ENCODE data around the gene ZNF497.
"Not testable (repeated sequence)": the region's sequence is repeated elsewhere in the genome, so short reads cannot be mapped to it uniquely, and the experiment has no call there.

Gene ZNF497

DNA sequence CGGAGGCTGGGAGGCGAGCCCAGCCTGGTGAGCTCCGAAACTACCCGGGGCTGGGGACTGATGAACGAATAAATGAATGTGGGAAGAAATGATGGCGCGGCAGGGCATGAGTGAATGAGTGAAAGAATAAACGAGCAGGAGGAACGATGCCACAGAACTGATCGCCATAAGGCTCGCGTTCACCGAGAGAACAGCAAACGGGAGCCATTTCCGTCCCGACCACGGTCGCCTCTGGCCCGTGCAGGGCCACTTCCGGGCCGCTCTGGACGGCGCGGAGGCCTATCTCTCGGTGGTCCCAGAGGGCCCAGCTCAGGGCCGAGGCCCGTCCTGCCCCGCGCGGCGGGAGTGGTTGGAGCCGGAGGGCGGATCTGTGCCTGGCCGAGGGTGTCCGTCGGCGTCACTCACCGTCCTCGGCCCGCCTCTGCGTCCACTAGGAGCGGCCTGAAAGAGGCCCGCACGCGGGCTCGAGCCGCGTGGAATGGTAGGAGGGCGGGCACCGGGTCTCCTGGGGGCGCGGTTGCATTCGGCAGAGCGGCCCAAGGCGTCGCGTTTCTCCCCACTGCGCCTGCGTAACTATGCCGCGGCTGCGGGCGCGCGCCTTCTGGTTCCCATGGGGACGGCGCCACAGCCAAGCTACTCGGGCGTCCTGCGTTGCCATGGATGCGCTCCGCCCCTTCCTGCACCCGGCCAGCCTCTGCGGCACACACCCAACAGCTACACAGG is at the start of gene ZNF497:
TSS of gene ZNF497 (minus strand) at position 480 of the 723 bp plus-strand sequence. CDS start 5,116 bp downstream, outside the sequence.
- in situ Hi-C loops (cut with HindIII; ENCODE audit: low sequenced_read_pairs): no loop called here

DNA sequence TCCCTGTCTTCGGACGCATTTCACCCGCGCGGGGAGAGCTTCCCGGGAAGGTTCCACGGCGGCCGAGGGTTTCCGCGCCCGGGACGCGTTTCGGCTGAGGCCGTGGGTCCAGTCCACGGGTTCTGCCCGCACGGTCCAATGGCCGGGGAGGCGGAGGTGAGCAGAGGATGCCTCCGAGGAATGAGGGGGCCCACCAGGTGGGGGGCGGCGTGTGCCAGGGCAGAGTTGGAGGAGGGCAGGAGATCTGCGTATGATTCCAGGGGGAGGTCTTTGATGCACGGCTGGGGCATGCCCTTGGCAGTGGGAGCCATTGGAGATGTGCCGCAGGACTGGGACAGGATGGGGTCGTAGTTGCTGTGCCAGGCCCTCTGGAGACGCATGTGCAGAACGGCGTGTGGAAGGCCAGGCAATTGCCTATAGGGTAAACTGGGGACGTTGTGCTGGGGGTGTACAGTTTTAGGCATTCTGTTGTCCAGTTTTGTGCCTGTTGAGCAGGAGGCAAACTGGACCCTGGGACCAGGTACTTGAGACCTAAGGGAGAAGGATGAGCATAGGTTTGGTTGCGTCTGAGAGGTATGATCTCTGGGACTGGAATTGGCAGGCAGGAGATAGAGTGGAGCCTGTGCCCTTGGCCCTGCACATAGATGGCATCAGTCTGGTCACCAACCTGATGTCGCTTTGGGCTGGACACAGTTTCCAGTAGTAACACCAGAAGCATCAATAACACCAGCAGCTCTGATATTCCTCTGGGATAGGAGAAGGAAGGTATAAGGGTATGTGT is 46.6 kb upstream of the ZNF497 start:
- in situ Hi-C loops (cut with HindIII; ENCODE audit: low sequenced_read_pairs): no loop called here

DNA sequence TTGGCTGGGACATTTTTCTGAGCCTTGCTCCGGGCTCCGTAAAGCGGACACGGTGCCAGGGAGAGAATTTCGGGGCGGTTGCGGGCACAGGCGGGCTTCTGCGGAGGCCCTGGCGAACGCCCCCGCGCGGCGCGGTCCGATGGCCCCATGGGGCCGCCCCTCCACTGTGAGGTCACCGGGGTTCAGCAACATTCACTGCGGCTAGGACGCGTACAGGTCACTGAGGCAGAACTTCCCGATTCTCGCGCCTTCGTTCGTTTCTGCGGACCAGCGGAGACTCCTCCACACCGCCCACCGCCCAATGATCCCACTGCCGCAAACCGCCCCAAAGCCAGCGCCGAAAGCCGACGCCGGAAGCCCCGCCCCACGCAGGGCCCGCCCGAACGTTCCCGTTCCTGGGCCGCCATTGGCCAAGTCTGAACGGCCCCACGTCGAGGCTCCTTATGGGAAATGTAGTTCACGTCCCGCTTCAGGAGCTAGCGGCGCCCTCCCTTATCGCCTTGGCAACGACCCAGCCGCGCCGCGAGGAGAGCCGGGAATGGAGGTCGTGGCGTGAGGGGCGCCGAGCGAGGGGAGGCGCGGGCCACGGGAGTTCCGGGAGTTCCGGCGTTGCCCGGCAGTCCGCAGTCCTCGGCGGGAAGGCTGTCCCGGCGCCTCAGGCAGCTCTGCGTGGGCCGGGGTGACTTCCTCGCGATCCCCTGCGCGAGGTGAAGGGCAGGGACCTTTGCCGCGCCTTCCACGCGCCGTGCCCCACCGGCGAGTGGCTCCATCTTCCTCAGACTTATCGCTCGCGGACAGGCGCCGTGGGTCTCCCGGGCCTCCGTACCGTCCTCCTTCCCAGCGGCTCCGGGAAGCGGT is 45.8 kb upstream of the ZNF497 start, which contains the start of gene ZNF584:
TSS of gene ZNF584 (plus strand) at position 498 of the 858 bp plus-strand sequence. CDS start 499 bp downstream, outside the sequence.
- in situ Hi-C loops (cut with HindIII; ENCODE audit: low sequenced_read_pairs): no loop called here

DNA sequence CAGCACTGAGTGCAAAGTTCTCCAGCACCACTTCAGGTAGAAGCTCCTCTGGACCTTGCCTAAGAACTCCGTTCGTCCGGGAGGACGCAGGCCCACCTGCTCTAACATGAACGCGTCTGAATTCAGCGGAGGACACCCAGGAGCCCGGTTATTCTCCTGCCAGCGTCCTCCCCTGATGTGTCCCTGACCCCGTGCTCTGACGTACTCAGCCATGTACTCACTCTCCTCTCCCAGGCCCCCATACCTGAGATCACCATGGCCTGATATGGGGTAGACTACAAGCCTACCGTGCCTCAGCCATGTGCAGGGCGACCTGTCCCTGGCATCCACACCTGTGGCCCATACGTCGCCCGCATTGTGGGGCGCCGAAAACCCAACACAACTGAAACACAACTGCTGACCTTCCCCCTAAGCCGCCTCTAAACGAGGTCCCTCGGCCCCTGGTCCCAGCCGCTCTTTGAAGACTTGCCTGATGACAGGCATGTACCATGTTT is 45.2 kb upstream of the ZNF497 start:
- in situ Hi-C loops (cut with HindIII; ENCODE audit: low sequenced_read_pairs): no loop called here

DNA sequence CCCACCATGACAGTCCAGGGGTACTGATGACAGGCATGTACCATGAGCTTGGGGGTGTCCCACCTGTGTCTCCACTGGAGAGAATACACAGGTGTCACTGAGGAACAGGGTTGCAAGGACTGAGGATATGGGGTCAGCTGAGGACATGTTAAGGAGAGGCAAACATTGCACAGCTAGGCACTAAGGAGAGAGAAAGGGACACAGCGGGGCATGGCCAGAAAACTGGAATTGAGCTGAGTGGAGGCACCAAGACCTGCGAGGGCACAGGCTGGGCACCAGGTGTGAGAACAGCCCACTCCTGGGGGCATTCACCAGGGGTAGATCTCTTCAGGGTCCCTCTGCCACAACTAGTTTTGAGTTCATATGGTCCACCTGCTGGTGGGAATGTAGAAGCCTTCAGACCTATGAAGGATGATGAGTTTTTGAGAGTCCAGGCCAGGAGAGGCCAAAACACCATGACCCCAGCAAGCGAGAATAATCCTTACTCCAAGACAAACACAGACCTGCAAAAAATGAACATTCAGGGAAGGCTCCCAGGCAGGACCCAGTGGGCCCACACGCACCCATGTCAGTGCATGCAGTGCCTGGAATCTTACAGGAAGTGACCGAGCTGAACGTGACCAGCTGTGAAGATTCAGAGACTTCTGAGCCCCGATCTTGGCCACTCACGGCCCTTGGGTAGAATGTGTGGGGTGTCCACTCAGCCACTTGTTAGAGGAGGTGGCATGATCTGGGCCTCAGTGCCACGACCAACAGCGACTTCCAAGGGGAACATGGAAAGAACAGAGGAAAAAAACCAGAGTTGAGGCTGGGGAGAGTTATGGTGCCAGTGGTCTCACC is 44.5 kb upstream of the ZNF497 start:
- in situ Hi-C loops (cut with HindIII; ENCODE audit: low sequenced_read_pairs): no loop called here

DNA sequence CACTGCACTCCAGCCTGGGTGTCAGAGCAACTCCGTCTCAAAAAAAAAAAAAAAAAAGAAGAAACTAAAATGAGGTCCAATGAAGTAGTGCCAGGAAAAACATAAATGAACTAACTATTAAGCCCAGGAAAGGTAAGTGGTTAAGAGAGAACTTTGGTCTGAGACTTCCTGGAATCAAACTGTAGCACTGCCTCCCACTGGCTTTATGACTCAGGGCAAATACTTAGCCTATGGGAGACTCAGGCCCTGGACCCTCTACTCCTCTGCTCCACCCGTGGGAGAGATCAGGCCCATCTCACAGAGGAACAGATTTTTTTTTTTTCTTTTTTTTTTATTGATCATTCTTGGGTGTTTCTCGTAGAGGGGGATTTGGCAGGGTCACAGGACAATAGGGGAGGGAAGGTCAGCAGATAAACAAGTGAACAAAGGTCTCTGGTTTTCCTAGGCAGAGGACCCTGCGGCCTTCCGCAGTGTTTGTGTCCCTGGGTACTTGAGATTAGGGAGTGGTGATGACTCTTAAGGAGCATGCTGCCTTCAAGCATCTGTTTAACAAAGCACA is 41.4 kb upstream of the ZNF497 start:
- in situ Hi-C loops (cut with HindIII; ENCODE audit: low sequenced_read_pairs): not testable (repeated sequence)

DNA sequence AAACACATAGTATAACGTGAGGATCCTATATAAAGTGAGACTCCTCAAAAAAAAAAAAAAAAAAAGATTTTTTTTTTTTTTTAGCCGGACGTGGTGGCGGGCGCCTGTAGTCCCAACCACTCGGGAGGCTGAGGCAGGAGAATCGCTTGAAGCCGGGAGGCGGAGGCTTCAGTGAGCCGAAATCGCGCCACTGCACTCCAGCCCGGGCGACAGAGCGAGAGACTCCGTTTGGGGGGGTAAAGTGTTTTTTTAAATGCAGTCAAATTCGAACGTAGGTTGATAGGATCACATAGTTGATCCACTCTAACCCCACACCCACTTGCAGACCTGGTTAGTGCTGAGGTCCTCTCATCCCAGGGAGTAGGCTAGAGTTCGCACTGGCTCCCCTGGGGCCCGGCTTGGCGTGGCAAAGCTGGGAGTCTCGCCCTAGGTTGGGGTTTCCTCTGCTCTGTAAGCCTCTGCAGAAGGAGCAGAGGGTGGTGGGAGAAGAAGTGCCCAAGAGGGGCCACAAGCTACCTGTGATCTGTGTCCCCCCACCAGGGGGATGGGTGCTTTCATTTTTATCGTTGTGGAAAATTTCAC is 39.4 kb upstream of the ZNF497 start:
- in situ Hi-C loops (cut with HindIII; ENCODE audit: low sequenced_read_pairs): no loop called here

DNA sequence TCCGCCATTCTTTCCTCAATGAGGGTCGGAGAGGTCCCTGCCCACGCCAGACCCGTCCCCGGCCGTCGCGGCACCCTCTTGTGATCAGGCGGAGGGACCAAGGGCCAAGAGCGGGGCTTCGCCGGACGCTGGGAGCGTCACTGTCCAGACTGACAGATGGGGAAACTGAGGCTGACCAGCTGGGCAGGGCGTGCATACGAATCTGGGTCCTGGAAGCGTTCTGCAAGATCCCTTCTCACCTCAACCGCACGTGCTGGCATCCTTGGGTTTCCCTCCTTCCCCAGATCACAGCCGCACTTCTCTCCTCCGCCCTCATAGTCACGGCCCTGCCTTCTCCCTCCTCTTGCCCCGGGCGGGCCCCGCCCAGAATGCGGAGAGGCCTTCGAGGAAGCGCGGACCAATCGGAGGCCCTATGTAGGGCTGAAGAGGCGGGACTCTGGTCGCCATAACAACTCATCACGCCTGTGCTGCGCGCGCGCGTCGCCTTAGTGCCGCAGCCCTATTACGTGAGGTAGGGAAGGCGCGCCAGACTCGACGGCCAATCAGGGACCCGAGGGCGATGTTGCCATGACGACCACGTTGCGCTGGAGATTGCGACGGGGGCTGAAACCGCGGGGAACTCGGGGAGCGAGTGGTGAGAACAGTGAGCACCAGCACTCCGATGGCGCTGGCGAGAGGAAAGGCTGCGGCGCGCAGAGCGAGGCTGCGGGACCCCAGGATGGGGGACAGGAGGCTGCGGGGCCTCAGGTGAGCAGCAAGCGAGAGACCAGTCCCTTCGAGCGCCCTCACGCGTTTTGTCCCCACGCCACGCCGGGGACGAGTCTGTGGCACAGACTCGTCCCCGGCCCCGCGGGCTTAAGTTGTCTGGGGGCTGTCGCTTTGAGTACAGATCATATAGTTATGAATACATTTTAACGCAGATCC is 38.6 kb upstream of the ZNF497 start:
- in situ Hi-C loops (cut with HindIII; ENCODE audit: low sequenced_read_pairs): no loop called here

DNA sequence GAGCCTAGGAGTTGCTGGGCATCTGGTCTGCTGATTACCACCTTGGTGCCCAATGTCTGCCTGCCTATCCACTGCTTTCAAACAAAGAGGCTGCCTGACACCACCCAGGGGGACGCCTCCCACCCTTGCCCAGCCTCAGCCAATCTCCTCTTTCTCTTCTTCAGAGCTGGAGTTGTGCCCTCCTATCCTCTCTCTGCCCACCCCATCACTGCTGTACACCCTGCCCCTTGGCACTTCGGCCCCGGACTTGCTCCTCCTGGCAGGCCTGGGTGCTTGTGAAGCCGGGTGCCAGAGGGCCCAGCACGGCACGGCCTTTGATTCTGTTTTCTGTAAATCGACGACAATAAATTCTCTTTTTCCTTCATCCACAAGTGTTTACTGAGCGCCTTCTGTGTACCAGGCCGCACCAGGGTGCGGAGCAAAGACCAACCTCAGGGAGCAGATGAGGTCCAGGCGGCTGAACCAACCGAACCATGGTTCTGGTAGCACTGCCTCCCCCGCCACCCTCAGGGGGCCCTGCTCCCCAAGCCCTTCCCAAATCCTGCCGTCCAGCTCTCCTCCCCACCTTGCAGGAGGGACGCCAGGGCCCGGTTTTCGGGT is 37.9 kb upstream of the ZNF497 start:
- in situ Hi-C loops (cut with HindIII; ENCODE audit: low sequenced_read_pairs): no loop called here

DNA sequence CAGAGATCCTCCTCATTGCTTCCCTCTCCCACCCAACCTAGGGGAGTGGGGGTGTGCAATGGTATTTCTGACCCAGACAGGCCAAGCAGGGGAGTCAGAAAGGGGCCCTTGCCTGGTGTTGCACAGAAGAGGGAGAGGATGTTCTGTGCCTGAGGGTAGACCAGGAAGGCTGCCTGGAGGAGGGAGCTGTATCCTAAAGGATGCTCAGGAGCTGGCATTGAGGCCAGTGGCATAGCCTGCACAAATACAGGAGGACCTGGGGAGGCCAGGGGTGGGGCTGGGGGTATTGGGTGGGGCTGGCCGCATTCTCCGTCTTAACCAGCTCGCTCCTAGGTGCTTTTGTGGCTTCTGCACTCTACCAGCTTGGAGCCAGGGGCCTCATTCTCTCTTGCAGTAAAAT is 37.4 kb upstream of the ZNF497 start:
- in situ Hi-C loops (cut with HindIII; ENCODE audit: low sequenced_read_pairs): no loop called here

DNA sequence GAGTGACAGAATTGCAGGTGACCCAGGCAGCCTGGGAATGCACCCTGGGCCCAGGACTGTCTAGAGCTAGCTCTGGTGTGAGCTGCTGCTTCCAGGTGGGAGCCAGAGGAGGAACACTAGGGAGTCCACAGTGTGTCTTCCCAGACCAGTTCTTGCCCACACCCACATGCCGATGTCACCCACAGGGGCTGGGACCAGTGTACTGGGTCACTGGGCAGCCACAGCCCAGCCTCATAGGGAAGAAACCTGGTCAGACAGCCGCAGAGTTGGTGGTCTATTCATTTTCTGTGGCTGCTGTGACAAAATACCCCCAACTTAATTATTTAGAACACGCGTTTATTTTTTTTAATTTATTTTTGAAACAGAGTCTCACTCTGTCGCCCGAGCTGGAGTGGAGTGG is 36.0 kb upstream of the ZNF497 start:
- in situ Hi-C loops (cut with HindIII; ENCODE audit: low sequenced_read_pairs): no loop called here

DNA sequence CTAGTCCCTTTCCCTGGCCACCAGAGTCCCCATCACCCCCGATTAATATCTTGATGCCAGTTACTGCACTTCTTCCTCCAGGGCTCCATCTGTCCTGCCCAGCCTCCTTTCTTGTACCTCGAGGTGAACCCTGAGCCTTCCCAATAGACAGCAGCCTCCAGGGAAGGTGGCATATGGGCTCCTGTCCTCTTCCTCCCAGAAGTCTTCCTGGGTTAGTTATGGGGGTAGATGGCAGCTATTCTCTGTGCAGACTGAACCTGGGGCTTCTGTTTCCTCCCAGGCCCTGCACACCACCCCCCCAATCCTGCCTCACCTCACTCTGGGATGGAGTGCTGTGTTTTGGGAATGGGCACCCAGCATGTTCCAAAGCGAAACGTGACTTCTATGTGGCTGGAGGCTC is 35.5 kb upstream of the ZNF497 start:
- in situ Hi-C loops (cut with HindIII; ENCODE audit: low sequenced_read_pairs): no loop called here

DNA sequence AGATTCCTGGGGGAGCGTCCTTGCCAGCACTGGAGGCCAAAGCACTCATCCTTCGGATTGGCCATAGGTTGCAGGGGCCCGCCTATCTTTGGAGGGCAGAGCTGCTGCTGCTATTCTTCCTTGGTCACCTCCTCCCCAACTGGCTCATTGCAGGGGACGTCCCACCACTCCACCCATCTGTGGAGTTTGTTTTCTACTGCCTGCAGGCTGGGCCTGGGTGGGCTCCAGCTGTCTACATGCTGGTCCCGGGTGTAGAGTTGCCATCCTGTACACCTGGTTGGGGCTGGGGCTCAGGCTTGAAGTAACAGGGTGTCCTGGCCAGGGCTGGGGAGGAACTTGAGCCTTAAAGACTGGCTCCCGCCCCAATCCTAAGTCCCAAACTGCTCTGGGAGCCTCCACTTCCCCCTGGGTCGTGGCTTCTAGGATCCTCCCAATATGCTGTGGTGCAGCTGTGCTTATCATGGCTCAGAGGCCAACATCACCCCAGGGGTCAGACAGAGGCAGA is 35.0 kb upstream of the ZNF497 start:
- in situ Hi-C loops (cut with HindIII; ENCODE audit: low sequenced_read_pairs): no loop called here

DNA sequence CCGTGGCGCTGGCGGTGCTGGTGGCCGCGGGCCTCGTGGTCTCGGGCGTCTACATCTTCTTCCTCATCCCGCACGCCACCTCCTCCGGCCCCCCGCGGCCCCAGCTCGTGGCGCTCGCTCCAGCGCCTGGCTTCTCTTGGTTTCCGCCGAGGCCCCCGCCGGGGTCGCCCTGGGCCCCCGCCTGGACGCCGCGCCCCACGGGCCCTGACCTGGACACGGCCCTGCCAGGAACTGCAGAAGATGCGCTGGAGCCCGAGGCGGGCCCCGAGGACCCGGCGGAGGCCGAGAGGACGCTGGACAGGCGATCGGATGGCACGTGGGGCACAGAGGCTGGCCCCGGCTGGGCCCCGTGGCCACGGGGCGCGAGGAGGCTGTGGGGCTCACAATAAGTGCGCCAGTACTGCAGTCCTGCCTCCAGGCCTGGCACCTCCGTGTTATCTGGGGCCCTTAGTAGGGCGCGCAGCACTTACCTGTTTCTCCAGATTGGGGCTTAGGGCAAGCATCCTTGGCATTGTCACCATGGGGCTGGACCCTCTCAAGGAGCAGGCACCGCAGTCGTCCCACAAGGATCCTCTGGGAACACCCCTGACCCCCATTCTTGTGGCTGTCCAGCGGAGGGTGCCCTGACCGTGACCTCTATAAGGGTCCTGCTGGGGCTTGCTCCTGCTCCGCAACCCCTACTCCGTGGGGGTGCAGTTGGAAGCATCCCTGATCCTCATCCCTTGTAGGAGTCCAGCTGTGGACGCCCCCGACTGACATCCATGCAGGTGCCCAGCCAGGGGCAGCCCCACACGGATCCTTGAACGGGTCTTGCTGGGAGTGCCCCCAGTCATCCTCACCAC is 34.4 kb upstream of the ZNF497 start:
- in situ Hi-C loops (cut with HindIII; ENCODE audit: low sequenced_read_pairs): no loop called here

DNA sequence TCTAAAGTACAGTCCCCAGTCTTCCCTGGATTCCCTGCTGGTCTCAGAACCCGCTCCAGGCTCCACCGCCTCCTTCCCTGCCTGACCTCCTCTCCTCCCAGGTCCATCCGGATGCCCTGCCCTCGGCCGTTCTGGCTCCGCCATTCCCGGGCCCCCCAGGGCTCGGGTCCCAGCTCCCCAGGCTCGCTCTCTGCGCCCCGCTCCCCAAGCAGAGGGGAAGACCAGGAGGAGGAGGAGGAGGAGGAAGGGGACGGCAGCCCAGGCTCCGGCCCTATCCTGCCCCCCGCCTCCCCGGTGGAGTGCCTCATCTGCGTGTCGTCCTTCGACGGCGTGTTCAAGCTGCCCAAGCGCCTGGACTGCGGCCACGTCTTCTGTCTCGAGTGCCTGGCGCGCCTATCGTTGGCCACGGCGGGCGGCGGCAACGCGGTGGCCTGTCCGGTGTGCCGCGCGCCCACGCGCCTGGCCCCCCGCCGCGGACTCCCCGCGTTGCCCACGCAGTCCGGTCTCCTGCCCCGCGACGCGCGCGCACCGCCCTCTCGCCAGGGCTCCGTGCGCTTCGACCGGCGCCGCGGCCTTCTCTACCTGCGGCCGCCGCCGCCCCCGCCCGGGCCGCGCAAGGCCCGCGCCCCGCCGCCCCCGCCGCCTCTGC is 33.6 kb upstream of the ZNF497 start:
- in situ Hi-C loops (cut with HindIII; ENCODE audit: low sequenced_read_pairs): no loop called here

DNA sequence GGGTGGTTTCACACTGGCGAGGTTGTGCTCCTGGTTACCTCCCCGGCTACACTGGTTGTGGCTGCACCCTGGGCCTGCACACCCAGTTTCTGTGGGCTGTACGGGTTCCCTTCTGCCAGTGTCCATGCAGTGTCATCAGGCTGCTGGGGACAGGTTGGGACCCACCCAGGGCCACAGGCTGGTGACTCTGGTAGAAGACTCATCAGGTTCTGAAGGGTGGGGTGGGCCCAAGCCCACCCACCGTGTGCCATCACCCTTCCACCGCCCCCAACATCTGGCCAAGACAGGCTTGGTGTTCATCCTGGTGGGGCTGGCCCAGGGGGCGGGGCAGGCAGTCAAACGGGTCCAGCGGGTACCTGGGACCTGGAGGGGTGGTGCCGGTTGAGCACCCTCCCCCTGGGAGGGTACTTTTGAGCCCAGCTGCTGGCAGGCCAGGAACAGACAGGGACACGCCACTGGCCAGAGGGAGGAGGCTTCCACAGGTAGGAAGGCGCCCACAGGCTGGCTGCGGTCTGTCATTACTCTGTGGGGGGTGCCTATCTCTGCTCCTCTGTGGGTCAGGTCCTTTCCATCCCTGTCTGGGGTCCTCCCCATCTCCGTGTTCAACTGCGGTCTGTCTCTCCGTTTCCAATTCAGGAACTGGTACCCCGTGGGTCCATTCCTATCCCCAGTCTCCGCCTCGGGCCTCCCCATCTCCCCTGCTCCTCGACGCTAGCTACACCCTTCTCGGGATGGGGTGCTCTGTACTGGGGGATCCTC is 32.8 kb upstream of the ZNF497 start, which contains the start of gene RNF225:
TSS of gene RNF225 (plus strand) at position 437 of the 759 bp plus-strand sequence. CDS start 434 bp downstream, outside the sequence.
- in situ Hi-C loops (cut with HindIII; ENCODE audit: low sequenced_read_pairs): no loop called here

All from endothelial cell of hepatic sinusoid (primary cell).